HG03342 (cell line): Measurements from ENCODE around the gene PITX1.
"Not testable (repeated sequence)": the region's sequence is repeated elsewhere in the genome, so short reads cannot be mapped to it uniquely, and the experiment has no call there.

Experiments
- ATAC-seq: cut with Tn5 transposase; IDR thresholded peaks from one replicate; pipeline ENCODE4 v1.9.1; 2021; ENCODE audit warnings: mild to moderate bottlenecking, moderate library complexity; ENCODE audit not compliant: unreplicated experiment

PITX1 gene

GRCh38 chr5:135011355-135012032 lies 22.5 kb downstream of the PITX1 start:
- no peak for ATAC-seq

GRCh38 chr5:135010502-135011354 lies 23.3 kb downstream of the PITX1 start:
- ATAC-seq, result no peak

GRCh38 chr5:135009736-135010501 lies 24.1 kb downstream of the PITX1 start:
- no peak for ATAC-seq

GRCh38 chr5:135008981-135009735 lies 24.9 kb downstream of the PITX1 start:
- ATAC-seq, result no peak

- no peak for ATAC-seq
Observed at GRCh38 chr5:135008556-135008955, 25.5 kb downstream of the PITX1 start.

GRCh38 chr5:135007749-135008363 lies 26.2 kb downstream of the PITX1 start:
- ATAC-seq, result no peak

- ATAC-seq, result no peak
Observed at GRCh38 chr5:135007305-135007704, 26.7 kb downstream of the PITX1 start.

GRCh38 chr5:135005076-135005475 lies 29.0 kb downstream of the PITX1 start:
- ATAC-seq, result no peak

GRCh38 chr5:135004376-135004775 lies 29.7 kb downstream of the PITX1 start:
- no peak for ATAC-seq

GRCh38 chr5:134998068-134998467 lies 36.0 kb downstream of the PITX1 start:
- ATAC-seq, result not testable (repeated sequence)

- no peak for ATAC-seq
Observed at GRCh38 chr5:134997015-134997414, 37.0 kb downstream of the PITX1 start.

- no peak for ATAC-seq
Observed at GRCh38 chr5:134995850-134996402, 38.1 kb downstream of the PITX1 start.

- no peak for ATAC-seq
Observed at GRCh38 chr5:134994560-134995156, 39.4 kb downstream of the PITX1 start.

- ATAC-seq, result no peak
Observed at GRCh38 chr5:134993161-134993560, 40.9 kb downstream of the PITX1 start.

- ATAC-seq, result no peak
Observed at GRCh38 chr5:134992148-134992547, 41.9 kb downstream of the PITX1 start.

- ATAC-seq, result not testable (repeated sequence)
Observed at GRCh38 chr5:134990183-134990582, 43.8 kb downstream of the PITX1 start.

- ATAC-seq, result no peak
Observed at GRCh38 chr5:134989266-134989830, 44.7 kb downstream of the PITX1 start.

GRCh38 chr5:134982230-134982629 lies 51.8 kb downstream of the PITX1 start:
- no peak for ATAC-seq

GRCh38 chr5:134979416-134979815 lies 54.6 kb downstream of the PITX1 start:
- ATAC-seq, result no peak
